Raji (cell line): ENCODE results near the gene PIAS4.

ENCODE experiments used
- POLR2A ChIP-seq: IDR thresholded peaks from 2 replicates; pipeline ENCODE4 v1.6.1; 2011; ENCODE audit warnings: low read depth, low read length, control low read depth; ENCODE audit not compliant: insufficient read depth

Gene PIAS4

GRCh38 chr19:4063369-4064148, 56.0 kb downstream of the PIAS4 start:
- TF ChIP-seq POLR2A = no peak

DNA sequence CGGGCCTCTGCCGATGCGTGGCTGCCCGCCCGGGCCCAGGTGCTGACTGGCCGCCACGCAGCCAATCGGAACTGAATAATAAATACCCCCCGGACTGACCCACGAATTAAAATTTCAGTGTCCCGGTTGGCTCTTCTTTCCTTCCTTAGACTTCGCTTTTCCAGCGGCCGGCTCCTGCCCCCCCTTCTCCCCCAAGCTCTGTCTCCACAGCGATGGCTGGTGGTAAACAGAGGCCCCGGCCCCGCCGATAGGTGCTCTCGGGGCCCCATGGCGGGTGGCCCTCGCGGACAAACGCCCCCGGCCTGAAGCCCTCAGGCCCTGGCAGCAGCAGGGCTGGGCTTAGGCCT, 56.6 kb downstream of the PIAS4 start:
- no peak for TF ChIP-seq POLR2A

- TF ChIP-seq POLR2A = 0 out of 2 replicates have a peak, but pooled peaks have one; percentile 17
Measured at GRCh38 chr19:4064496-4065260, 57.1 kb downstream of the PIAS4 start.

DNA sequence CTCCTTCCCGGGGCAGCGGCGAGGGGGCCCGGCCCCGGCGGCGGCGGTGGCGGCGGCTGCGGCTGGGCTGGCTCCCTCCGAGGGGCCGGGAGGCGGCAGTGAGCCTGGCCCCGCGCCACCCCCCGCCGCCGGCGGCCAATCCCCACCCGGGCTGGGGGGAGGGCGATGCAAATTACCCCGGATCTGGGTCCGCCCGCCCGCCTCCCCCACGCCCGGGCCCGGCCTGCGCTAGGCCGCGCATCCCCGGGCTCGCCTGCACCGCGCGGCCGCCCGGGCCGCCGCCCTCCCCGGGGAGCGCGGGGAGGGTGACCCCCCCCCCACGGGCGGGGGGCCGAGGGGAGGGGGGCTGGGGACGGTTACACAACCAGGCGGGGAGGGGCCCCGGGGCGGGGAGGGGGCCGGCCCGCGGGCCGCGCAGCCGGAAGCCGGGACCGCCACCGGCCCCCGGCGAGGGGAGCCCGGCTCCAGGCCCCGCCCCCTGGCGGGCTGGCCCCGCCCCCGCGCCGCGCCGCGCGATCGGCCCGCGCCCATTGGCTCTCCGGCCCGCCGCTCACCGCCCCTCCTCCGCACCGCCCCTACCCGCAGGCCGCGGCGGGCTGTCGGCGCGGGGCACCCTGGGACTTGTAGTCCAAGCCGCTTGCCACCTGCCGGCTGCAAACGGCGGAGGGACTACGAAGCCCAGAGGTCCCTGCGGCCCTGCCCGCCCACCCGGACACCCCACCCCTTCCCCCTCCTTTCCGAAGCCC, 58.1 kb downstream of the PIAS4 start:
- TF ChIP-seq POLR2A = no peak

DNA sequence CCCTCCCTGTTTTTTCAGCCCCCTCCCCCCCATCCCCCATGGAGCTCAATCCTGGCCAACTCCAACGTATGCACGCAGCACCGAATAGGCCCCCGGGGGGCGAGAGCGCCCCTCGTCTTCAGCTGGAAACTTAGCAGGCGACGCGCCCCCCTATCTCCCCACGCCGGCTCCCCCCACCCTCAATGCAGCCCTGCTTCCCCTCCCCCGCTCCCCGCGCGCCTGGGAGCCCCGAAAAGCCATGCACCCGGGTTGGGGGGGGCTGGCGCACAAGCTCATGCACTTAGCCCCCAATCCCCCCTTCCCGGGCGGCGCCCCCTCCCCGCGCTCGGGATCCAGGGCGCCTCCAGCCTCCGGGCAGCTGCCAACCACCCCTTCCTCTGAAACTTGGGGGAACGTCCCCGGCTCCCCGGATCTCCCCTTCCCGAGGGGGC, 58.7 kb downstream of the PIAS4 start:
- no peak for TF ChIP-seq POLR2A

- TF ChIP-seq POLR2A = peak; percentile 64
Measured at GRCh38 chr19:4066682-4067395, 59.3 kb downstream of the PIAS4 start, which contains the start of gene ZBTB7A. TSS of gene ZBTB7A (minus strand) at chr19:4066899. CDS start at chr19:4055232, 11,667 bp downstream.

GRCh38 chr19:4067396-4068046, 60.0 kb downstream of the PIAS4 start:
- TF ChIP-seq POLR2A = no peak; the same call in 1 of the 2 replicates

DNA sequence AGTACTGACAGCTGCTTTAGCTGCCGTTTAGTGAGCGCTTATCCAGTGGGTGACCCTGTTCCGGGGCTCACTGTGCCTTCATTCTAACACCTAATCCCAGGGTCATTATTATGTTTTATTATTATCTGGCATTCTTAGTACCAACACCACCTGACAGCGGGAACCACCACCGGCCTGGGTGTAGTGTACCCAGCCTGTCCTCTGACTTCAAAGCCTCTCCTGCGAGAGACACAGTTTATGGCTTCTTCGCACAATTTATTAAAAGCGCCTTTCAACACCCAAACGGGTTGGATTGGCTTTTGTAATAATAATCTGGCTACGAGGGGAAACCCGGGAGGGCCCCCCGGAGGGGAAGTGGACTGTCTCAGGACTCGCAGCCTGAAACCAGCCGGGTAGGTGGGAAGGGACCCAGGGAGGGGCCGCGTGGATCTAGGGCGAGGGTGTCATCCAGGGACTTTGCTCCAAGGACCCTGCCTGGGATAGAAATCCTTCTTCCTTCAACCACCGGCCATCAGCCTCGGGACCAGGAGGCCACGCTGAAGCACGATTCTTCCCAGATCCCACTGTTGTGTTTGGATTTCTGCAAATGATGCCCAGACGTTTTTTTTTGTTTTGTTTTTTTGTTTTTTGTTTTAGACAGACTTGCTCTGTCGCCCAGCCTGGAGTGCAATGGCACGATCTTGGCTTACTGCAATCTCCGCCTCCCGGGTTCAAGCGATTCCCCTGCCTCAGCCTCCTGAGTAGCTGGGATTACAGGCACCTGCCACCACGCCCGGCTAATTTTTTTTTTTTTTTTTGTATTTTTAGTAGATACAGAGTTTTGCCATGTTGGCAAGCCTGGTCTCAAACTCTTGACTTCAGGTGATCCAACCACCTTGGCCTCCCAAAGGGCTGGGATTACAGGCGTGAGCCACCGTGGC, 60.8 kb downstream of the PIAS4 start:
- no peak for TF ChIP-seq POLR2A

GRCh38 chr19:4069331-4069959, 61.9 kb downstream of the PIAS4 start:
- no peak for TF ChIP-seq POLR2A

DNA sequence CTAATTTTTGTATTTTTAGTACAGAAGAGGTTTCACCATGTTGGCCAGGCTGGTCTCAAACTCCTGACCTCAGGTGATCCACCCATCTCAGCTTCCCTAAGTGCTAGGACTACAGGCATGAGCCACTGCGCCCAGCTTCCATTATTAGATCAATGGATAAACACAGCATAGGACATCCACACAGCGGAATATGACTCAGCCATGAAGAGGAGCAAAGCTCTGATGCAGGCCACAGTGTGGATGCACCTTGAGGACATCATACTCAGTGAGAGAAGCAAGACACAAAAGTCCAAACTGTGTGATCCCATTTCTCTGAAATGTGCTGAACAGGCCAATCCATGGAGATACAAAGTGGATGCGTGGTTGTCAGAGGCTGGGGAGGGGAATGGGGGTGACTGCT, 64.1 kb downstream of the PIAS4 start:
- no peak for TF ChIP-seq POLR2A

DNA sequence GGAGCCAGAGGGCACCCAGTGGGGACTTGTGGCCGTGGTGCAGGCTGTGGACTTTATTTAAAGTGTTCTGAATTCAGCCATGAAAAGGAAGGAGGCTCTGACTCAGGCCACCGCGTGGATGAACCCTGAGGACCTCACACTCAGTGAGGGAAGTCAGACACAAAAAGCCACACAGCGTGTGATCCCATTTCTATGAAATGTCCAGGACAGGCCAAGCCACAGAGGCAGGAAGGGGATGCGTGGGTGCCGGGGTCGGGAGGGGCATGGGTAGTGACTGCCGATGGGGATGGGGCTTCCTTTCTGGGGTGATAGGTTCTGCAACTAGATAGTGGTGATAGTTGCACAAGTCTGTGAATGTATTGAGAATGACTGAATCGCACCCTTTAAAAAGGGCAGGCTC, 67.8 kb downstream of the PIAS4 start:
- no peak for TF ChIP-seq POLR2A

- no peak for TF ChIP-seq POLR2A
Measured at GRCh38 chr19:4077007-4077374, 69.5 kb downstream of the PIAS4 start.

- TF ChIP-seq POLR2A = peak; percentile 43
Measured at GRCh38 chr19:4077800-4078684, 70.5 kb downstream of the PIAS4 start.
